Measurements from ENCODE around the gene CHD1L. TPM values are rescaled to one million over a fixed set of nuclear protein-coding genes. Genes with fewer than 3 reads are reported as not detected.
"Not testable (repeated sequence)": the region's sequence is repeated elsewhere in the genome, so short reads cannot be mapped to it uniquely, and the experiment has no call there.

Gene CHD1L
- total RNA-seq, 4 donors from 2014 or later, result 12.7 to 20.6 (median 16.9) TPM

GRCh38 chr1:147297438-147297837 lies 55.0 kb downstream of the CHD1L start:
- TF ChIP-seq POLR2A (IDR thresholded peaks at IDR 0.05) (no peak), CTCF (IDR thresholded peaks at IDR 0.05) (no peak)
- 95 to 96% methylated on average over 2 of the region's 2 CpGs for WGBS, 2 donors
- no peak overlapping the region for H3K4me3 ChIP-seq (ENCODE audit: low read depth, poor library complexity, severe bottlenecking)
- intact Hi-C loops (cut with DNase I; ENCODE audit: low total_unique reads), result no loop called here
- no peak for DNase-seq (ENCODE audit: low spot score in 2 of 2)

GRCh38 chr1:147305803-147306202 lies 63.3 kb downstream of the CHD1L start:
- intact Hi-C loops (cut with DNase I; ENCODE audit: low total_unique reads); H3K4me3 ChIP-seq (ENCODE audit: low read depth, poor library complexity, severe bottlenecking); DNase-seq (ENCODE audit: low spot score in 2 of 2): not testable (repeated sequence)
- WGBS, 2 donors, result 97 to 100% methylated on average over 3 of the region's 3 CpGs

DNA sequence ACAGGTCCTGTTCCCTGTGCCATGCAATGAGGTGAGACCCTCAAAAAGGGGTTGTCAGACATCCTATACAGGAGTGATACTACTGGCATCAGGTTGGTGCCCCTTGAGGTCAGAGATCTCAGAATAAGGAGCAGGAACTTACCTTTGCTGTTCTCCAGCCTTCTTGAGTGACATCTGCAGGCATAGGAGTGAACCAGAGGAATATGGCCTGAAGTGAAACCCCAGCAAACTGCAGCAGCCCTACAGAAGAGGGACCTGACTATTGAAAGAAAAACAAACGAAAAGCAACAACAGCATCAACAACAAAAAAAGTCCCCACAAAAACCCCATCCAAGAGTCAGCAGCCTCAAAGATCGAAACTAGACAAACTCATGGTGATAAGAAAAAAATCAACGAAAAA lies 74.5 kb downstream of the CHD1L start:
- no peak overlapping the region for H3K4me3 ChIP-seq (ENCODE audit: low read depth, poor library complexity, severe bottlenecking)
- TF ChIP-seq CTCF (IDR thresholded peaks at IDR 0.05), result no peak
- no peak for TF ChIP-seq POLR2A (IDR thresholded peaks at IDR 0.05)
- 80 to 84% methylated on average over 3 of the region's 3 CpGs for WGBS, 2 donors
- intact Hi-C loops (cut with DNase I; ENCODE audit: low total_unique reads), result no loop called here
- no peak for DNase-seq (ENCODE audit: low spot score in 2 of 2)

DNA sequence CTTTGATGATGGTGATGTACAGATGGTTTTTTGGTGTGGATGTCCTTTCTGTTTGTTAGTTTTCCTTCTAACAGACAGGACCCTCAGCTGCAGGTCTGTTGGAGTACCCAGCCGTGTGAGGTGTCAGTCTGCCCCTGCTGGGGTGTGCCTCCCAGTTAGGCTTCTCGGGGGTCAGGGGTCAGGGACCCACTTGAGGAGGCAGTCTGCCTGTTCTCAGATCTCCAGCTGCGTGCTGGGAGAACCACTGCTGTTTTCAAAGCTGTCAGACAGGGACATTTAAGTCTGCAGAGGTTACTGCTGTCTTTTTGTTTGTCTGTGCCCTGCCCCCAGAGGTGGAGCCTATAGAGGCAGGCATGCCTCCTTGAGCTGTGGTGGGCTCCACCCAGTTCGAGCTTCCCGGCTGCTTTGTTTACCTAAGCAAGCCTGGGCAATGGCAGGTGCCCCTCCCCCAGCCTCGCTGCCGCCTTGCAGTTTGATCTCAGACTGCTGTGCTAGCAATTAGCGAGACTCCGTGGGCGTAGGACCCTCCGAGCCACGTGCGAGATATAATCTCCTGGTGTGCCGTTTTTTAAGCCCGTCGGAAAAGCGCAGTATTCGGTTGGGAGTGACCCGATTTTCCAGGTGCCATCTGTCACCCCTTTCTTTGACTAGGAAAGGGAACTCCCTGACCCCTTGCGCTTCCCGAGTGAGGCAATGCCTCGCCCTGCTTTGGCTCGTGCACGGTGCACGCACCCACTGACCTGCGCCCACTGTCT lies 84.6 kb downstream of the CHD1L start:
- intact Hi-C loops (cut with DNase I; ENCODE audit: low total_unique reads); DNase-seq (ENCODE audit: low spot score in 2 of 2); H3K4me3 ChIP-seq (ENCODE audit: low read depth, poor library complexity, severe bottlenecking): not testable (repeated sequence)
- 75 to 78% methylated on average over 25 to 26 of the region's 26 CpGs for WGBS, 2 donors

DNA sequence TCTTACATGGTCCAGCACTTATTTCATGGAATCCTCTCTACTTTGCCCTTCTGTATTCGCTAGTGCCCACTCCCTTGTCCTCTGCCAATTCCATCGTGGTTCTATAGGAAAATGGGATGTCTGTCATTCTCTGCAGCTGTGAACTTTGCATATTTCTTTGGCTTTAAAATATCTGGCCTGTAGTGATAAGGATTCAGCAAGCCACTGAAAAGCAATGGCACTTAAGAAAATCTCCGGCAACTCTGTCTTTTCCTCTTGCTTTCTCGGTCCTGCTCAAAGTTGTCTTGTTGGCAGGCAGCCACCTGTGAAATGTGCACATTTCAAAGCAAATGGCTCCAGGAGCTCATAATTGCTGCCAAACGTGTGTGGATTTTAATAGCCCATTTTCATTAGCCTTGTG lies 91.8 kb downstream of the CHD1L start:
- 33 to 36% methylated on average over 5 of the region's 5 CpGs for WGBS, 2 donors
- TF ChIP-seq POLR2A (IDR thresholded peaks at IDR 0.05), result no peak
- TF ChIP-seq CTCF (IDR thresholded peaks at IDR 0.05), result no peak
- H3K4me3 ChIP-seq (ENCODE audit: low read depth, poor library complexity, severe bottlenecking), result no peak overlapping the region
- no peak for DNase-seq (ENCODE audit: low spot score in 2 of 2)
- intact Hi-C loops (cut with DNase I; ENCODE audit: low total_unique reads), result no loop called here

GRCh38 chr1:147336291-147336690 lies 93.8 kb downstream of the CHD1L start:
- intact Hi-C loops (cut with DNase I; ENCODE audit: low total_unique reads), result no loop called here
- no peak for DNase-seq (ENCODE audit: low spot score in 2 of 2)
- WGBS, 2 donors, result 70 to 71% methylated on average over 2 of the region's 2 CpGs
- TF ChIP-seq POLR2A (IDR thresholded peaks at IDR 0.05), result no peak
- TF ChIP-seq CTCF (IDR thresholded peaks at IDR 0.05), result no peak
- no peak overlapping the region for H3K4me3 ChIP-seq (ENCODE audit: low read depth, poor library complexity, severe bottlenecking)

DNA sequence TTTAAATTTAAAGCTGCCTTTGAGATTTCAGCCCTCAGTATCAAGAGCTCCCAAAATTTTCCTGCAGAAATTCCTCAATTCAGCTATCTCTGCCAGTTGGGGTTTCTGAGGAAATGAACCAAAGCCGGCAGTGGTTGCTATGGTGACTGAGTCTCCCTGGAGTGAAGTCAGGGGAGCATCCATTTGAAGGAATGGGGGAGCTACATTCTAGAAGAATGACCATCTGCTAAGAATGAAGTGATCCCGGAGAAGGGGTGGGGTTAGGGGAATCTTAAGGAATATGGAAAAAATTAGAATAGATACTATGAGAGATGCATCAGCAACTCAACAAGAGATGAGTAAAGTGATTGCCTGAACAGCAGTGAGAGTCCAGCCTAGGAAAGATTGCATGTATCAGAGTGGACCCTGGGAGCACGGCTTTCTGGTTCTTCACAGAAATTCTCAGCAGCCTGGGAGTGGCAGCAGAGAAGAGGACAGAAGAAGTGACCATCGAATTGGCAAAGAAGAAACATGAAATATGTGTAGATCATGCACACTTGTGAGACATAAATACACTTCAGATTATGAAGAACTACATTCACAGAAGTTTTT lies 94.7 kb downstream of the CHD1L start:
- TF ChIP-seq CTCF (IDR thresholded peaks at IDR 0.05), result no peak
- no peak for TF ChIP-seq POLR2A (IDR thresholded peaks at IDR 0.05)
- WGBS, 2 donors, result 41 to 43% methylated on average over 4 of the region's 4 CpGs
- no peak overlapping the region for H3K4me3 ChIP-seq (ENCODE audit: low read depth, poor library complexity, severe bottlenecking)
- no peak for DNase-seq (ENCODE audit: low spot score in 2 of 2)
- intact Hi-C loops (cut with DNase I; ENCODE audit: low total_unique reads), result no loop called here
